ENCODE results near the gene MXD1.

GRCh38 chr2:69952336-69953115, 37.6 kb downstream of the MXD1 start:
- no peak for TF ChIP-seq CTCF (IDR thresholded peaks at IDR 0.05; ENCODE audit: extremely low read depth in 1 of 2, insufficient read depth in 1 of 2, low read depth in 1 of 2, low read length in 2 of 2)
- no peak for TF ChIP-seq POLR2AphosphoS5 (IDR thresholded peaks at IDR 0.05; ENCODE audit: insufficient read depth, low read depth, low read length)
- no peak for TF ChIP-seq EZH2 (IDR thresholded peaks at IDR 0.05; ENCODE audit: borderline replicate concordance, low read depth, low read length, severe bottlenecking)
- TF ChIP-seq POLR2A (IDR thresholded peaks at IDR 0.05; ENCODE audit: low read depth, low read length) = no peak
- TF ChIP-seq FOS (IDR thresholded peaks at IDR 0.05; ENCODE audit: borderline replicate concordance, insufficient read depth, low read length) = no peak
- no peak for TF ChIP-seq JUN (IDR thresholded peaks at IDR 0.05; ENCODE audit: borderline replicate concordance, insufficient read depth, insufficient read length, low read depth)
- TF ChIP-seq MAX (IDR thresholded peaks at IDR 0.05; ENCODE audit: insufficient read depth, insufficient read length) = no peak

All from endothelial cell of umbilical vein (primary cell).